GM23338 (cell line): ENCODE data around the gene BICC1. TPM values are rescaled to one million over a fixed set of nuclear protein-coding genes. Genes with fewer than 3 reads are reported as not detected.

ENCODE experiments used
- ATAC-seq: fragments of 200-7000 bp; cut with Tn5 transposase; 3 replicates; pipeline ENCODE4 v1.9.1; 2020
- DNase-seq: peaks from one replicate; pipeline ENCODE4 v3.0.0-alpha.2; 2015; ENCODE audit warnings: low spot score
- H2AFZ ChIP-seq: fragments of 200-600 bp; sonication (generic); 2 replicates; pipeline ENCODE4 v1.8.0; 2016; ENCODE audit warnings: antibody characterized with exemption, mild to moderate bottlenecking, moderate library complexity
- H3F3A ChIP-seq: fragments of 200-600 bp; sonication (generic); replicated peaks from 2 replicates; pipeline ENCODE4 v1.8.0; 2017; ENCODE audit warnings: antibody characterized with exemption, mixed run types, low read depth
- H3K27ac ChIP-seq: fragments of 200-600 bp; sonication (generic); 2 replicates; pipeline ENCODE4 v1.6.1; 2016; ENCODE audit warnings: low read depth
- H3K27me3 ChIP-seq: fragments of 200-600 bp; sonication (generic); 2 replicates; pipeline ENCODE4 v1.8.0; 2016; ENCODE audit warnings: mild to moderate bottlenecking, mixed run types, moderate library complexity; ENCODE audit not compliant: insufficient read depth
- H3K36me3 ChIP-seq: fragments of 200-600 bp; sonication (generic); 2 replicates; pipeline ENCODE4 v1.8.0; 2016; ENCODE audit warnings: mild to moderate bottlenecking; ENCODE audit not compliant: insufficient read depth
- H3K4me1 ChIP-seq: fragments of 200-600 bp; sonication (generic); 2 replicates; pipeline ENCODE4 v1.8.0; 2016; ENCODE audit warnings: mild to moderate bottlenecking, moderate library complexity; ENCODE audit not compliant: insufficient read depth
- H3K4me2 ChIP-seq: fragments of 200-600 bp; sonication (generic); 2 replicates; pipeline ENCODE4 v1.7.1; 2017; ENCODE audit warnings: mixed run types
- H3K4me3 ChIP-seq: fragments of 200-600 bp; sonication (generic); 2 replicates; pipeline ENCODE4 v1.6.1; 2016; ENCODE audit warnings: mixed run types
- H3K79me2 ChIP-seq: fragments of 200-600 bp; sonication (generic); replicated peaks from 2 replicates; pipeline ENCODE4 v1.8.0; 2017; ENCODE audit warnings: mild to moderate bottlenecking; ENCODE audit not compliant: insufficient read depth
- H3K9me2 ChIP-seq: fragments of 200-600 bp; sonication (generic); 2 replicates; pipeline ENCODE4 v1.8.0; 2017; ENCODE audit not compliant: insufficient read depth
- H4K20me1 ChIP-seq: fragments of 200-600 bp; sonication (generic); replicated peaks from 2 replicates; pipeline ENCODE4 v1.8.0; 2017; ENCODE audit warnings: mild to moderate bottlenecking; ENCODE audit not compliant: insufficient read depth
- H3K27ac Mint-ChIP-seq: 2 replicates; pipeline ENCODE4 v1.8.0; 2020; ENCODE audit warnings: inconsistent platforms, mild to moderate bottlenecking, moderate library complexity, mixed read lengths
- H3K27me3 Mint-ChIP-seq: 3 replicates; pipeline ENCODE4 v1.8.0; 2022; ENCODE audit warnings: low read depth, mild to moderate bottlenecking, moderate library complexity, mixed read lengths, inconsistent platforms; ENCODE audit not compliant: insufficient read depth, poor library complexity
- H3K36me3 Mint-ChIP-seq: 3 replicates; pipeline ENCODE4 v1.8.0; 2021; ENCODE audit warnings: low read depth, mild to moderate bottlenecking, inconsistent platforms, moderate library complexity, mixed read lengths
- H3K4me1 Mint-ChIP-seq: 3 replicates; pipeline ENCODE4 v1.8.0; 2020; ENCODE audit warnings: mild to moderate bottlenecking, inconsistent platforms, mixed read lengths
- H3K4me3 Mint-ChIP-seq: 3 replicates; pipeline ENCODE4 v1.8.0; 2021; ENCODE audit warnings: moderate library complexity, mild to moderate bottlenecking, inconsistent platforms, mixed read lengths
- H3K9me3 Mint-ChIP-seq: 3 replicates; pipeline ENCODE4 v1.8.0; 2020; ENCODE audit warnings: moderate library complexity, mild to moderate bottlenecking, inconsistent platforms, mixed read lengths
- EZH2 ChIP-seq: fragments of 200-600 bp; sonication (generic); IDR thresholded peaks from one replicate; pipeline ENCODE4 v1.8.0; 2017; ENCODE audit warnings: antibody characterized with exemption, mild to moderate bottlenecking, low read depth; ENCODE audit not compliant: unreplicated experiment
- JUNB ChIP-seq: IDR thresholded peaks from one replicate; pipeline ENCODE4 v1.6.1; 2016; ENCODE audit warnings: antibody characterized with exemption; ENCODE audit not compliant: unreplicated experiment
- NANOG ChIP-seq: IDR thresholded peaks from 2 replicates; pipeline ENCODE4 v1.6.1; 2016; ENCODE audit warnings: antibody characterized with exemption, borderline replicate concordance
- POLR2AphosphoS5 ChIP-seq: IDR thresholded peaks from 2 replicates; pipeline ENCODE4 v1.6.1; 2016; ENCODE audit warnings: antibody characterized with exemption, low read depth
- ZNF114 ChIP-seq: fragments of 250-450 bp; sonication (Bioruptor Pico); IDR thresholded peaks from 2 replicates; pipeline ENCODE4 v1.5.0; 2020; ENCODE audit warnings: mild to moderate bottlenecking, moderate library complexity
- polyA plus RNA-seq: library from polyadenylated mRNA; unstranded; fragments of >200 nt; fragmentation: Nextera tagmentation; extraction: Ambion mirVana; gene quantifications from 2 replicates; pipeline ENCODE4 v1.2.1, GENCODE V29; 2016
- total RNA-seq: library from RNA; depleted of rRNA; stranded (reverse); fragments of >200 nt; shearing (Covaris generic); gene quantifications from 2 replicates; pipeline ENCODE4 v1.2.3, GENCODE V29; 2014
- TF ChIP-seq, protein P1 (sequence below): IDR thresholded peaks from 2 replicates; pipeline ENCODE4 v1.6.1; 2016; ENCODE audit warnings: antibody characterized with exemption
- TF ChIP-seq, protein P2 (sequence below): IDR thresholded peaks from one replicate; pipeline ENCODE4 v1.6.1; 2018; ENCODE audit warnings: antibody characterized with exemption; ENCODE audit not compliant: unreplicated experiment
- TF ChIP-seq, protein P3 (sequence below), 2 experiments: fragments of 200-600 bp in 1 of 2; sonication (generic) in 1 of 2; conservative IDR thresholded peaks; 2 replicates each; pipeline versions ENCODE4 v1.5.1 to v1.6.1; 2016 to 2017; ENCODE audit warnings: antibody characterized with exemption in 2 of 2, low read depth in 2 of 2, mild to moderate bottlenecking in 2 of 2, moderate library complexity in 1 of 2

Gene BICC1
- total and polyA plus RNA-seq, 2 experiments from 2014 or later, result 1.3 to 2.2 TPM

DNA sequence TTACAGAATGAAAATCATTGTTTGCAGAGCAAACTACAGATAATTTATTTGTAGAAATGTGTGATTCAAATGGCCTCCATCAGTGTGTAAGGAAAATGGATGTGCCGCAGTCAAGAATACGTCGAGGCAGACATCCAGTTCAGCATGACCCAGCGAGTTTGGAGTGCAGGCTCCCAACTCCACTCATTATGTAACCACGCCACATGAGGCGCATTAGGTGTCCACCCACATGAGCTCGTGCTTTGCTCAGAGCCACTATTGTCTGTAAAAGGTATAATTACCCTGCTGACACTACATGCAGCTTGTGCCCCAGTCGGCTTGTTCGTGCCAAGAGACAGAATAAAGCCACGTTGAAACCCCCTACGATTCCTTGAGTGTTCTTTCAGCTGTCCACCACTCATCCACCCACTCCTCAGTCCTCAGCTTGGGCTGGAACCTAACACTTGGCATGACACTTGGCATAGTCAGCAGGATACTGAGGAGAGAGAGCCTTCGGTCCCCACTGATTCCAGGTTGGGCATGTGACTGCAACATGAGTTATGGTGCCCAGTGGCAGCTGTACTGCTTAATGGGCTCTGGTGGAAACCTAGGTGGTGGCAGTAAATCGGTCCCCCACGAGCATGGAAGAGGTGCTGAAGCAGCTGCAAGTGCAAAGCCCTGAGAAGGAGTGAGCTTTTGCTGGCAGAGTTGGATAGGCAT, 102.7 kb downstream of the BICC1 start:
- no peaks in the 10 kb centered on the region for H4K20me1 ChIP-seq
- H3K4me3 ChIP-seq, result no peak overlapping the region
- no peak overlapping the region for H2AFZ ChIP-seq
- Mint-ChIP-seq H3K4me3 (no peak overlapping the region), H3K36me3 (no peaks in the 10 kb centered on the region), H3K9me3 (no peaks in the 10 kb centered on the region), H3K27ac (no peak overlapping the region), H3K4me1 (no peaks in the 10 kb centered on the region), H3K27me3 (peaks cover 5% of the 10 kb centered on the region)
- no peaks in the 10 kb centered on the region for H3K36me3 ChIP-seq
- TF ChIP-seq ZNF114 (CRISPR knock-in tag) (no peak), POLR2AphosphoS5 (no peak), NANOG (no peak), JUNB (no peak)
- TF ChIP-seq, protein P1, sequence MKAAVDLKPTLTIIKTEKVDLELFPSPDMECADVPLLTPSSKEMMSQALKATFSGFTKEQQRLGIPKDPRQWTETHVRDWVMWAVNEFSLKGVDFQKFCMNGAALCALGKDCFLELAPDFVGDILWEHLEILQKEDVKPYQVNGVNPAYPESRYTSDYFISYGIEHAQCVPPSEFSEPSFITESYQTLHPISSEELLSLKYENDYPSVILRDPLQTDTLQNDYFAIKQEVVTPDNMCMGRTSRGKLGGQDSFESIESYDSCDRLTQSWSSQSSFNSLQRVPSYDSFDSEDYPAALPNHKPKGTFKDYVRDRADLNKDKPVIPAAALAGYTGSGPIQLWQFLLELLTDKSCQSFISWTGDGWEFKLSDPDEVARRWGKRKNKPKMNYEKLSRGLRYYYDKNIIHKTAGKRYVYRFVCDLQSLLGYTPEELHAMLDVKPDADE, result no peak
- H3F3A ChIP-seq, result no peaks in the 10 kb centered on the region
- H3K27ac ChIP-seq, result no peak overlapping the region
- no peaks in the 10 kb centered on the region for H3K4me1 ChIP-seq
- no peaks in the 10 kb centered on the region for H3K27me3 ChIP-seq
- H3K9me2 ChIP-seq, result no peaks in the 10 kb centered on the region
- H3K4me2 ChIP-seq, result no peak overlapping the region
- H3K79me2 ChIP-seq, result no peaks in the 10 kb centered on the region
- no peak for ATAC-seq
- no peak for DNase-seq

DNA sequence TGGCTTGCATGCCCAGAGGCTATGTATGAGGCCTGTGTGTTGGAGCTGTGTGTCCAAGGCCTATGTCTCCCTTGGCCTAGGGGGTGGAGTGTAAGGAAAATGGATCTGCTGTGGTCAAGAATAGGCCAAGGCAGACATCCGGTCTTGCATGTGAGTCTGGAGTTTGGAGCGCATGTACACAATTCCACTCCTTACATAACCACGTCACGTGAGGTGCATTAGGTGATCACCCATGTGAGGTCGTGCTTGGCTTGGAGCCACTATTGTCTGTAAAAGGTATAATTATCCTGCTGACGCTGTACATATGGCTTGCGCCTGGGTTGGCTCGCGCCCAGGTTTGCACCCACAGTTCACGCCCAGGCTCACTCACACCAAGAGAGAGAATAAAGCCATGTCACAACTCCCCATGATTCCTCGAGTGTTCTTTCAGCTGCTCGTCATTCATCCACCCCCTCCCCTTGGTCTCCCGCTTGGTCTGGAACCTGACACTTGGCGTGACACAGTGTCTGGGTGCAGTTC, 105.5 kb downstream of the BICC1 start:
- no peaks in the 10 kb centered on the region for H3K36me3 ChIP-seq
- DNase-seq (no peak), ATAC-seq (no peak)
- H3K9me2 ChIP-seq, result no peaks in the 10 kb centered on the region
- no peaks in the 10 kb centered on the region for H3K36me3 Mint-ChIP-seq
- no peak overlapping the region for H3K4me3 ChIP-seq
- H3K4me1 ChIP-seq, result no peaks in the 10 kb centered on the region
- H3F3A ChIP-seq, result no peaks in the 10 kb centered on the region
- H3K27ac ChIP-seq, result no peak overlapping the region
- H4K20me1 ChIP-seq, result no peaks in the 10 kb centered on the region
- no peak overlapping the region for H2AFZ ChIP-seq
- H3K27ac Mint-ChIP-seq, result peak overlapping the region; percentile 11; the same call in 1 of the 2 replicates
- no peak overlapping the region for H3K4me2 ChIP-seq
- TF ChIP-seq ZNF114 (CRISPR knock-in tag), result no peak
- TF ChIP-seq EZH2, result no peak
- TF ChIP-seq, protein P2, sequence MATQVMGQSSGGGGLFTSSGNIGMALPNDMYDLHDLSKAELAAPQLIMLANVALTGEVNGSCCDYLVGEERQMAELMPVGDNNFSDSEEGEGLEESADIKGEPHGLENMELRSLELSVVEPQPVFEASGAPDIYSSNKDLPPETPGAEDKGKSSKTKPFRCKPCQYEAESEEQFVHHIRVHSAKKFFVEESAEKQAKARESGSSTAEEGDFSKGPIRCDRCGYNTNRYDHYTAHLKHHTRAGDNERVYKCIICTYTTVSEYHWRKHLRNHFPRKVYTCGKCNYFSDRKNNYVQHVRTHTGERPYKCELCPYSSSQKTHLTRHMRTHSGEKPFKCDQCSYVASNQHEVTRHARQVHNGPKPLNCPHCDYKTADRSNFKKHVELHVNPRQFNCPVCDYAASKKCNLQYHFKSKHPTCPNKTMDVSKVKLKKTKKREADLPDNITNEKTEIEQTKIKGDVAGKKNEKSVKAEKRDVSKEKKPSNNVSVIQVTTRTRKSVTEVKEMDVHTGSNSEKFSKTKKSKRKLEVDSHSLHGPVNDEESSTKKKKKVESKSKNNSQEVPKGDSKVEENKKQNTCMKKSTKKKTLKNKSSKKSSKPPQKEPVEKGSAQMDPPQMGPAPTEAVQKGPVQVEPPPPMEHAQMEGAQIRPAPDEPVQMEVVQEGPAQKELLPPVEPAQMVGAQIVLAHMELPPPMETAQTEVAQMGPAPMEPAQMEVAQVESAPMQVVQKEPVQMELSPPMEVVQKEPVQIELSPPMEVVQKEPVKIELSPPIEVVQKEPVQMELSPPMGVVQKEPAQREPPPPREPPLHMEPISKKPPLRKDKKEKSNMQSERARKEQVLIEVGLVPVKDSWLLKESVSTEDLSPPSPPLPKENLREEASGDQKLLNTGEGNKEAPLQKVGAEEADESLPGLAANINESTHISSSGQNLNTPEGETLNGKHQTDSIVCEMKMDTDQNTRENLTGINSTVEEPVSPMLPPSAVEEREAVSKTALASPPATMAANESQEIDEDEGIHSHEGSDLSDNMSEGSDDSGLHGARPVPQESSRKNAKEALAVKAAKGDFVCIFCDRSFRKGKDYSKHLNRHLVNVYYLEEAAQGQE, result no peak
- TF ChIP-seq, protein P3, sequence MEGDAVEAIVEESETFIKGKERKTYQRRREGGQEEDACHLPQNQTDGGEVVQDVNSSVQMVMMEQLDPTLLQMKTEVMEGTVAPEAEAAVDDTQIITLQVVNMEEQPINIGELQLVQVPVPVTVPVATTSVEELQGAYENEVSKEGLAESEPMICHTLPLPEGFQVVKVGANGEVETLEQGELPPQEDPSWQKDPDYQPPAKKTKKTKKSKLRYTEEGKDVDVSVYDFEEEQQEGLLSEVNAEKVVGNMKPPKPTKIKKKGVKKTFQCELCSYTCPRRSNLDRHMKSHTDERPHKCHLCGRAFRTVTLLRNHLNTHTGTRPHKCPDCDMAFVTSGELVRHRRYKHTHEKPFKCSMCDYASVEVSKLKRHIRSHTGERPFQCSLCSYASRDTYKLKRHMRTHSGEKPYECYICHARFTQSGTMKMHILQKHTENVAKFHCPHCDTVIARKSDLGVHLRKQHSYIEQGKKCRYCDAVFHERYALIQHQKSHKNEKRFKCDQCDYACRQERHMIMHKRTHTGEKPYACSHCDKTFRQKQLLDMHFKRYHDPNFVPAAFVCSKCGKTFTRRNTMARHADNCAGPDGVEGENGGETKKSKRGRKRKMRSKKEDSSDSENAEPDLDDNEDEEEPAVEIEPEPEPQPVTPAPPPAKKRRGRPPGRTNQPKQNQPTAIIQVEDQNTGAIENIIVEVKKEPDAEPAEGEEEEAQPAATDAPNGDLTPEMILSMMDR (conservative IDR thresholded peaks at IDR 0.05; ENCODE audit: low read depth in 2 of 2), result no peak
- no peak for TF ChIP-seq NANOG
- peaks cover 5% of the 10 kb centered on the region for H3K27me3 Mint-ChIP-seq
- no peak overlapping the region for H3K4me3 Mint-ChIP-seq
- H3K9me3 Mint-ChIP-seq, result no peaks in the 10 kb centered on the region
- no peaks in the 10 kb centered on the region for H3K27me3 ChIP-seq
- H3K79me2 ChIP-seq, result no peaks in the 10 kb centered on the region
- H3K4me1 Mint-ChIP-seq, result no peaks in the 10 kb centered on the region
